HG03025 (cell line): ENCODE results near the gene FIBCD1.
"Not testable (repeated sequence)": the region's sequence is repeated elsewhere in the genome, so short reads cannot be mapped to it uniquely, and the experiment has no call there.

Experiments used
- ATAC-seq: cut with Tn5 transposase; IDR thresholded peaks from one replicate; pipeline ENCODE4 v1.9.1; 2021; ENCODE audit warnings: mild to moderate bottlenecking, moderate library complexity; ENCODE audit not compliant: unreplicated experiment, low FRiP score

FIBCD1 gene

GRCh38 chr9:130955947-130956621 is 17.0 kb upstream of the FIBCD1 start:
- ATAC-seq, result no peak

GRCh38 chr9:130954925-130955324 is 15.9 kb upstream of the FIBCD1 start:
- ATAC-seq, result not testable (repeated sequence)

GRCh38 chr9:130954317-130954716 is 15.3 kb upstream of the FIBCD1 start:
- no peak for ATAC-seq

- no peak for ATAC-seq
Measured at GRCh38 chr9:130952065-130952762, 13.2 kb upstream of the FIBCD1 start.

GRCh38 chr9:130950039-130950311 is 10.9 kb upstream of the FIBCD1 start:
- no peak for ATAC-seq

- no peak for ATAC-seq
Measured at GRCh38 chr9:130949188-130950038, 10.4 kb upstream of the FIBCD1 start.

- ATAC-seq, result no peak
Measured at GRCh38 chr9:130948266-130948665, 9.2 kb upstream of the FIBCD1 start.

- ATAC-seq, result no peak
Measured at GRCh38 chr9:130947618-130948140, 8.6 kb upstream of the FIBCD1 start.

- ATAC-seq, result no peak
Measured at GRCh38 chr9:130946766-130947617, 7.9 kb upstream of the FIBCD1 start.

- no peak for ATAC-seq
Measured at GRCh38 chr9:130945173-130945572, 6.1 kb upstream of the FIBCD1 start.

- ATAC-seq, result no peak
Measured at GRCh38 chr9:130944510-130945058, 5.5 kb upstream of the FIBCD1 start.

- no peak for ATAC-seq
Measured at GRCh38 chr9:130943777-130944176, 4.7 kb upstream of the FIBCD1 start.

- ATAC-seq, result no peak
Measured at GRCh38 chr9:130943221-130943620, 4.2 kb upstream of the FIBCD1 start.

GRCh38 chr9:130942679-130943078 is 3.6 kb upstream of the FIBCD1 start:
- ATAC-seq, result no peak

- ATAC-seq, result no peak
Measured at GRCh38 chr9:130942084-130942483, 3.0 kb upstream of the FIBCD1 start.

GRCh38 chr9:130940693-130941576 is 1.9 kb upstream of the FIBCD1 start:
- ATAC-seq, result no peak

- ATAC-seq, result no peak
Measured at GRCh38 chr9:130940027-130940549, 1.0 kb upstream of the FIBCD1 start.

GRCh38 chr9:130939405-130940026 is 469 bp upstream of the FIBCD1 start:
- no peak for ATAC-seq
